MM.1S (cell line): ENCODE data around the gene ZNF853.

Experiments
- DNase-seq: peaks from one replicate; pipeline ENCODE4 v3.0.0-alpha.2; 2015
- H2AFZ ChIP-seq: fragments of 300-600 bp; sonication (generic); 2 replicates; pipeline ENCODE4 v1.6.0; 2016; ENCODE audit warnings: antibody characterized with exemption, low read length
- H3F3A ChIP-seq: fragments of 300-600 bp; sonication (generic); 2 replicates; pipeline ENCODE4 v1.6.1; 2016; ENCODE audit warnings: mild to moderate bottlenecking, antibody characterized with exemption, low read length, moderate library complexity, mixed read lengths; ENCODE audit not compliant: insufficient read depth
- H3K27ac ChIP-seq: fragments of 300-600 bp; sonication (generic); 2 replicates; pipeline ENCODE4 v1.5.1; 2016; ENCODE audit warnings: mild to moderate bottlenecking, low read length
- H3K27me3 ChIP-seq: fragments of 300-600 bp; sonication (generic); replicated peaks from 2 replicates; pipeline ENCODE4 v1.6.0; 2016; ENCODE audit warnings: low read length; ENCODE audit not compliant: insufficient read depth
- H3K36me3 ChIP-seq: fragments of 300-600 bp; sonication (generic); replicated peaks from 2 replicates; pipeline ENCODE4 v1.6.1; 2016; ENCODE audit warnings: mild to moderate bottlenecking, low read length, mixed read lengths; ENCODE audit not compliant: insufficient read depth
- H3K4me1 ChIP-seq: fragments of 300-600 bp; sonication (generic); 2 replicates; pipeline ENCODE4 v1.6.1; 2016; ENCODE audit warnings: low read length, mixed read lengths
- H3K4me2 ChIP-seq: fragments of 300-600 bp; sonication (generic); 2 replicates; pipeline ENCODE4 v1.6.0; 2016; ENCODE audit warnings: low read depth, low read length
- H3K4me3 ChIP-seq: fragments of 300-600 bp; sonication (generic); 2 replicates; pipeline ENCODE4 v1.5.1; 2016; ENCODE audit warnings: low read length, mixed read lengths
- H3K79me2 ChIP-seq: fragments of 300-600 bp; sonication (generic); 2 replicates; pipeline ENCODE4 v1.6.1; 2016; ENCODE audit warnings: mixed run types, low read length, mixed read lengths
- H3K9ac ChIP-seq: fragments of 300-600 bp; sonication (generic); 2 replicates; pipeline ENCODE4 v1.6.1; 2016; ENCODE audit warnings: low read length, mixed read lengths
- H3K9me2 ChIP-seq: fragments of 300-600 bp; sonication (generic); replicated peaks from 2 replicates; pipeline ENCODE4 v1.6.1; 2016; ENCODE audit warnings: mild to moderate bottlenecking, low read length, mixed read lengths; ENCODE audit not compliant: insufficient read depth
- H3K9me3 ChIP-seq: fragments of 300-600 bp; sonication (generic); replicated peaks from 2 replicates; pipeline ENCODE4 v1.6.1; 2016; ENCODE audit warnings: mild to moderate bottlenecking, low read length, mixed read lengths; ENCODE audit not compliant: insufficient read depth
- H4K20me1 ChIP-seq: fragments of 300-600 bp; sonication (generic); 2 replicates; pipeline ENCODE4 v1.6.1; 2016; ENCODE audit warnings: mild to moderate bottlenecking, low read length, moderate library complexity, mixed read lengths; ENCODE audit not compliant: insufficient read depth
- EZH2 ChIP-seq: fragments of 300-600 bp; sonication (generic); optimal IDR thresholded peaks from 2 replicates; pipeline ENCODE3; 2017; ENCODE audit warnings: low read depth, mild to moderate bottlenecking, antibody characterized with exemption, low read length, mixed read lengths
- EZH2phosphoT487 ChIP-seq: fragments of 300-600 bp; sonication (generic); IDR thresholded peaks from 2 replicates; pipeline ENCODE4 v1.6.1; 2018; ENCODE audit warnings: antibody characterized with exemption, low read length
- TF ChIP-seq, protein P1 (sequence below): fragments of 300-600 bp; sonication (generic); IDR thresholded peaks from 2 replicates; pipeline ENCODE4 v1.5.1; 2016; ENCODE audit warnings: antibody characterized with exemption, low read length, mixed read lengths

ZNF853 gene

DNA sequence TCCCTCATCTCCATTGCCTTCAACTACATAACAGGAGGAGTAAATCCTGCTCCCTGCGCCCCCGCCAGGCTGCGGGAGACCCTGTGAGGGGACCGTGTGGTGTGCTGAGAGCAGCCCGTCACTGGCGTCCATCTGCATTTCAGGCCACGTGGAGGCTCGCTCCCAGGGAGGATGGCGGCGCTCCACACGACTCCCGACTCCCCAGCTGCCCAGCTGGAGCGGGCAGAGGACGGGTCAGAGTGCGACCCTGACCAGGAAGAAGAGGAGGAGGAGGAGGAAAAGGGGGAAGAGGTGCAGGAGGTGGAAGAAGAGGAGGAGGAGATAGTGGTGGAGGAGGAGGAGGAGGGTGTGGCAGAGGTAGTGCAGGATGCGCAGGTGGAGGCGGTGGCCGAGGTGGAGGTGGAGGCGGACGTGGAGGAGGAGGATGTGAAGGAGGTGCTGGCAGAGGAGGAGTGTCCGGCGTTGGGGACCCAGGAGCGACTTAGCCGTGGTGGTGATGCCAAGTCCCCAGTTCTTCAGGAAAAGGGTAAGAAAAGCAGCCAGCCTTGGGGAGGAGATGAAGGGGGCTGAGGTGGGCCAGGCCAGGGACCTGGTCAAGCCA lies 26.9 kb downstream of the ZNF853 start:
- Histone ChIP-seq H3F3A (no peaks in the 10 kb centered on the region), H3K9ac (no peak overlapping the region), H4K20me1 (no peaks in the 10 kb centered on the region), H3K4me3 (no peak overlapping the region), H3K79me2 (peaks cover 24% of the 10 kb centered on the region), H3K4me2 (no peak overlapping the region), H3K9me3 (no peaks in the 10 kb centered on the region), H3K27ac (no peak overlapping the region), H3K9me2 (no peaks in the 10 kb centered on the region), H2AFZ (no peak overlapping the region), H3K36me3 (peaks cover 8% of the 10 kb centered on the region; the same call in 1 of the 2 replicates), H3K27me3 (no peaks in the 10 kb centered on the region), H3K4me1 (no peaks in the 10 kb centered on the region)
- DNase-seq: no peak
- no peak for TF ChIP-seq EZH2

GRCh38 chr7:6642861-6643640 lies 27.6 kb downstream of the ZNF853 start:
- Histone ChIP-seq H3K79me2 (peaks cover 20% of the 10 kb centered on the region), H3F3A (no peaks in the 10 kb centered on the region), H3K36me3 (peaks cover 8% of the 10 kb centered on the region; the same call in 1 of the 2 replicates), H3K9ac (no peak overlapping the region), H4K20me1 (no peaks in the 10 kb centered on the region), H3K4me2 (no peak overlapping the region), H3K4me3 (no peak overlapping the region), H2AFZ (no peak overlapping the region), H3K9me2 (no peaks in the 10 kb centered on the region), H3K27me3 (no peaks in the 10 kb centered on the region), H3K9me3 (no peaks in the 10 kb centered on the region), H3K4me1 (no peaks in the 10 kb centered on the region), H3K27ac (no peak overlapping the region)
- no peak for DNase-seq
- TF ChIP-seq, protein P1, sequence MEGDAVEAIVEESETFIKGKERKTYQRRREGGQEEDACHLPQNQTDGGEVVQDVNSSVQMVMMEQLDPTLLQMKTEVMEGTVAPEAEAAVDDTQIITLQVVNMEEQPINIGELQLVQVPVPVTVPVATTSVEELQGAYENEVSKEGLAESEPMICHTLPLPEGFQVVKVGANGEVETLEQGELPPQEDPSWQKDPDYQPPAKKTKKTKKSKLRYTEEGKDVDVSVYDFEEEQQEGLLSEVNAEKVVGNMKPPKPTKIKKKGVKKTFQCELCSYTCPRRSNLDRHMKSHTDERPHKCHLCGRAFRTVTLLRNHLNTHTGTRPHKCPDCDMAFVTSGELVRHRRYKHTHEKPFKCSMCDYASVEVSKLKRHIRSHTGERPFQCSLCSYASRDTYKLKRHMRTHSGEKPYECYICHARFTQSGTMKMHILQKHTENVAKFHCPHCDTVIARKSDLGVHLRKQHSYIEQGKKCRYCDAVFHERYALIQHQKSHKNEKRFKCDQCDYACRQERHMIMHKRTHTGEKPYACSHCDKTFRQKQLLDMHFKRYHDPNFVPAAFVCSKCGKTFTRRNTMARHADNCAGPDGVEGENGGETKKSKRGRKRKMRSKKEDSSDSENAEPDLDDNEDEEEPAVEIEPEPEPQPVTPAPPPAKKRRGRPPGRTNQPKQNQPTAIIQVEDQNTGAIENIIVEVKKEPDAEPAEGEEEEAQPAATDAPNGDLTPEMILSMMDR: no peak
- TF ChIP-seq EZH2: no peak

DNA sequence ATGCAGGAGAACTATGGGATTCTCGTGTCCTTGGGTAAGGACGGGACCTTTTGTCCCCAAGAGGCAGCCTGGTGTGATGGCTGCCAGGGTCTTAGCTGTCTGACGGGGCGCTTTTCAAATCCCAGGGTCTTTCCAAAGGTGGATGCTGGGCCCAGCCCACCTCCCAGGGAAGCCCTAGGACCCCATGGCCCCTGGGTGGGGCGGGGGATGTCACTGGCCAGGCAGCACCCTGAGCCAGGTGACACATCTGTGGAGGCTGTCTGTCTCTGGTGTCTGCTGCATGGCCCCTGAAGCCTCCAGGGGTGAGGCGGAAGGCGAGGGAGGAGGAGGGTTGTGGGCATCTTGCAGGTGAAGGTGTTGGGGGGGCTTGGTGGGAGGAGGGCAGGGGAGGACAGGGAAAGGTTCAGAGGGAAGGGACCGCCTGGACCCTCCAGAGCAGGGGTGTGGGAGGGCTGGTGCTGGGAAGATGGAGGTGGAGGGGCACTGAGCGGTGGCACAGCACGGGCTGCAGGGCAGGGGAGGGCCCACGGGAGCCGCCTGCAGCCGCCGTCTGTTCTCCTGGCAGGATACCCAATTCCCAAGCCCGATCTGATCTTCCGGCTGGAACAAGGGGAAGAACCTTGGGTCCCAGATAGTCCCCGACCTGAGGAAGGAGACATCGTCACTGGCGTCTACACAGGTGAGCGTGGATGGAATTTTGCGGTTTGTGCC lies 28.7 kb downstream of the ZNF853 start:
- no peak overlapping the region for H3K27ac ChIP-seq
- TF ChIP-seq EZH2 (no peak), EZH2phosphoT487 (no peak)
- TF ChIP-seq, protein P1: no peak
- no peaks in the 10 kb centered on the region for H3K27me3 ChIP-seq
- H2AFZ ChIP-seq: no peak overlapping the region
- H3K9me2 ChIP-seq: no peaks in the 10 kb centered on the region
- H3K4me2 ChIP-seq: no peak overlapping the region
- peaks cover 10% of the 10 kb centered on the region for H3K79me2 ChIP-seq
- DNase-seq: no peak
- H3F3A ChIP-seq: no peaks in the 10 kb centered on the region
- peaks cover 8% of the 10 kb centered on the region; the same call in 1 of the 2 replicates for H3K36me3 ChIP-seq
- H3K4me3 ChIP-seq: no peak overlapping the region
- no peaks in the 10 kb centered on the region for H3K4me1 ChIP-seq
- no peak overlapping the region for H3K9ac ChIP-seq
- H3K9me3 ChIP-seq: no peaks in the 10 kb centered on the region
- no peaks in the 10 kb centered on the region for H4K20me1 ChIP-seq
